ENCODE results near the gene ACO2. TPM values are rescaled to one million over a fixed set of nuclear protein-coding genes. Genes with fewer than 3 reads are reported as not detected.

ACO2 gene
- total and polyA plus RNA-seq, 2 of the 8 experiments (the other 6 are each of a cell fraction or from before 2014, with no cell fraction given): 52.8 to 75.4 TPM

GRCh38 chr22:41511521-41511968, 42.6 kb downstream of the ACO2 start:
- H2BK12ac ChIP-seq (ENCODE audit: low read depth, low read length): no peak overlapping the region; the same call in 1 of the 2 replicates
- H3K27me3 ChIP-seq (replicated peaks in 1 of 4; ENCODE audit: control insufficient read depth in 3 of 4, extremely low read depth in 1 of 4, insufficient read depth in 3 of 4, low read length in 3 of 4): no peaks in the 10 kb centered on the region
- H3K4ac ChIP-seq (replicated peaks; ENCODE audit: insufficient read length, low read depth, low read length): no peak overlapping the region
- WGBS, 2 experiments (ENCODE audit: extremely low coverage in 1 of 2, insufficient coverage in 1 of 2, insufficient read length in 1 of 2, insufficient replicate concordance in 2 of 2, low coverage in 1 of 2, low lambda C conversion rate in 2 of 2, missing lambda C conversion rate in 1 of 2): 93% methylated on average over 2 of the region's 2 CpGs; no CpG with 5 or more reads in 1 of the 2 experiments
- H3K23ac ChIP-seq (ENCODE audit: insufficient read length): no peak overlapping the region
- H3K18ac ChIP-seq (ENCODE audit: extremely low read depth, low read length): no peak overlapping the region; the same call in 1 of the 2 replicates
- no peak overlapping the region for H4K5ac ChIP-seq (ENCODE audit: insufficient read length, low read depth, low read length)
- H3K27ac ChIP-seq (ENCODE audit: low read depth, low read length): no peak overlapping the region
- no peaks in the 10 kb centered on the region for H3K79me2 ChIP-seq (ENCODE audit: control insufficient read depth in 1 of 2, insufficient read depth in 2 of 2, low read length in 2 of 2)
- peaks cover 0 to 2% of the 10 kb centered on the region in 2 experiments for H4K20me1 ChIP-seq (replicated peaks in 1 of 2; ENCODE audit: control insufficient read depth in 1 of 2, insufficient read depth in 2 of 2, low read length in 2 of 2)
- H2BK120ac ChIP-seq (replicated peaks; ENCODE audit: low read depth, low read length): no peak overlapping the region
- ChIA-PET POLR2A (ENCODE audit: partially characterized antibody) (interaction anchor here (1.1 to 6.0 kb wide), 5 partner anchors 13 to 131 kb away, joined by 4 to 54 read pairs (median 6); partner anchors contain the start of genes ACO2, PHF5A and TOB2), CTCF (ENCODE audit: partially characterized antibody) (interaction anchor here (0.9 to 13.5 kb wide), 8 partner anchors 12 to 109 kb away, joined by 3 to 269 read pairs (median 14); partner anchors contain the start of genes PHF5A and TOB2)
- no peak overlapping the region for H3K9ac ChIP-seq (replicated peaks in 1 of 4; ENCODE audit: extremely low read depth in 1 of 4, low read depth in 3 of 4, low read length in 3 of 4)
- H3K4me1 ChIP-seq (replicated peaks in 1 of 4; ENCODE audit: control insufficient read depth in 3 of 4, insufficient read depth in 4 of 4, low read length in 3 of 4): peaks cover 4 to 15% (median 13%) of the 10 kb centered on the region in 4 experiments
- H2BK15ac ChIP-seq (ENCODE audit: low read length): no peak overlapping the region
- H2AK5ac ChIP-seq (ENCODE audit: low read depth, low read length): no peak overlapping the region
- H3K14ac ChIP-seq (ENCODE audit: insufficient read length): no peak overlapping the region
- H2BK5ac ChIP-seq (ENCODE audit: low read depth, low read length): no peak overlapping the region
- no peaks in the 10 kb centered on the region for H3K9me3 ChIP-seq (ENCODE audit: insufficient read depth in 2 of 2, low read depth in 1 of 2, low read length in 1 of 2)
- H3K36me3 ChIP-seq (ENCODE audit: control insufficient read depth in 2 of 4, insufficient read depth in 4 of 4, low read length in 3 of 4): peaks cover 0 to 27% (median 5%) of the 10 kb centered on the region in 4 experiments; a peak in 6 of 8 replicates
- no peak overlapping the region for H3K4me3 ChIP-seq (ENCODE audit: extremely low read depth in 1 of 4, insufficient read depth in 2 of 4, low read depth in 3 of 4, low read length in 4 of 4)
- no peak overlapping the region for H3K4me2 ChIP-seq (ENCODE audit: insufficient read depth in 1 of 2, low read depth in 2 of 2, low read length in 2 of 2)
- H2AFZ ChIP-seq (ENCODE audit: low read length): no peak overlapping the region
- H4K8ac ChIP-seq (ENCODE audit: extremely low read depth, insufficient read depth, low read length): no peak overlapping the region
- H3K56ac ChIP-seq (replicated peaks; ENCODE audit: insufficient read length, low read depth, low read length): no peak overlapping the region
- H3K23me2 ChIP-seq (ENCODE audit: low read depth, low read length): no peaks in the 10 kb centered on the region
- H4K91ac ChIP-seq (replicated peaks; ENCODE audit: insufficient read length, low read length): no peak overlapping the region
- FAIRE-seq (no peak), DNase-seq (ENCODE audit: low read depth in 1 of 2, low spot score in 2 of 2) (no peak)
- peaks cover 4% of the 10 kb centered on the region for H3K79me1 ChIP-seq (ENCODE audit: low read depth, low read length)
- H2BK20ac ChIP-seq (ENCODE audit: low read length): no peak overlapping the region
- TF ChIP-seq SRF (IDR thresholded peaks at IDR 0.05; ENCODE audit: low read depth, low read length): no peak

Data from H1 (cell line).